Left ventricle myocardium superior (tissue), 1 donor: ENCODE measurements around the gene MAD1L1. TPM values are rescaled to one million over a fixed set of nuclear protein-coding genes. Genes with fewer than 3 reads are reported as not detected.
A peak's percentile ranks its signal among the peaks of the same experiment; 100 is the strongest.
"Not testable (repeated sequence)": the region's sequence is repeated elsewhere in the genome, so short reads cannot be mapped to it uniquely, and the experiment has no call there.

Experiments
- ATAC-seq: fragments of 200-7000 bp; cut with Tn5 transposase; one replicate; pipeline ENCODE4 v1.9.1; 2020; ENCODE audit warnings: mild to moderate bottlenecking, moderate library complexity
- DNase-seq: peaks from one replicate; pipeline ENCODE4 v3.0.0-alpha.2; 2020
- intact Hi-C: fragments of 100-400 bp; cut with micrococcal nuclease; formaldehyde crosslinking; loops from one replicate; pipeline ENCODE4 v1.11.0; 2022
- total RNA-seq: library from RNA; stranded (reverse); fragmentation: NEBNext Ultra II Directional; extraction: Animal tissue kit (Norgen Biotek cat#: 25700); gene quantifications from one replicate; pipeline ENCODE4 v1.2.1, GENCODE V29; 2021
- donor health status: DM: no; HTN: yes; CAD: no; lungs with severe emphysema.

MAD1L1 gene
- total RNA-seq, 1 donor from 2014 or later: 19.1 TPM

- DNase-seq: no peak
- ATAC-seq: no peak
- intact Hi-C loops: no loop called here
Measured at GRCh38 chr7:1930381-1931065, 302.2 kb downstream of the MAD1L1 start.

DNA sequence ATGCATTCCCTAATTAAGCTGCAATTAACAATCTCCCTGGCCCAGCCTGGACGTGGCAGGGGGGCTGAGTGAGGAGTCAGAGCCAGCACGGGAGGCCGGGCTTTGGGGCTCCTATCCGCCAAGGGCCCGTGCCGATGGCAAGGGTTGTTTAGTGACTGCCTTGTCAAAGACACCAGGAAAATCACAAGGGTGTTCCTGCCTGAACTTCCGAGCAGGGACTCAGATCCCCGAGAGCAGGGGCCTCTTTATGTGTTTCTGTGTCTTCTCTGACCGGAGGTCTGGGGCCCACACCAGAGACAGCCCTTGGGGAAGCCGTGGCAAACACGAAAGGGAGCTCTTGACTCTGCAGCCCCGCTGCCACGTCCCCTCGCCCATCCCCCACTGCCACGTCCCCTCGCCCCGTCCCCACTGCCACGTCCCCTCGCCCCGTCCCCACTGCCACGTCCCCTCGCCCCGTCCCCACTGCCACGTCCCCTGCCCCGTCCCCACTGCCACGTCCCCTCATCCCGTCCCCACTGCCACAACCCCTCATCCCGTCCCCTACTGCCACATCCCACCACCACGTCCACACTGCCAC lies 303.3 kb downstream of the MAD1L1 start:
- intact Hi-C loops, ATAC-seq: not testable (repeated sequence)
- peak; percentile 20 for DNase-seq

DNA sequence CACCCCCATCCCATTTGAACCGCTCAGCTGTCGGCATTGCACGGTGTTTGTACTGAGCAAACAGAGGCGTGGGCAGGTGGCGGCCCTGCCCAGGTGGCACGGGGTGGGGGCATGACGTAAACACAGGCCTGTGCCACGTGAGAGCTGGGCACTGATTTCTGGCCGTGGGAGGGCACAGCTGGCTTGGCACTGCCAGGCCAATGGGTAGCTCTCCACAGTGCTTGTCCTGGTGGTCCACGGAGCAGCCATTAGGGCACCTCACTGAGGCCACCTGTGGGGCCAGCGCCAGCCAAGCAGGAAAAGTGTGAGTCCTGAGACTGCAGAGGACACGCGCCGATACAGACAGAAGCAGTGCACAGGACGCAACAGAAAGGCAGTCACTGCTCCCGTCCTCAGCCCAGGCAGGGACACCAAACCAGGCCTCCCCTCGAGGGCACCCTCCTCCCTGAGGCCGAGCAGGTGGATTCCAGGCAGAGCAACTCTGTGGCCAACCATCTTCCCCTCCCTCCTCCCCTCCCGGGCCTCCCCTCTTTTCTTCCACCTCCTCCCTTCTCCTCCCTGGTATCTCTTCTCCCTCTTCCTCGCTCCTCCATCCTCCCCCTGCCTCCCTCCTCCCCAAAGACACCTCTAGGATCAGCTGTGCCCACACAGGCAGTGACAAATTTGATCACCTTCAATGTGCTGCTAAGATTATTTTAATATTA lies 303.9 kb downstream of the MAD1L1 start:
- DNase-seq: peak; percentile 21
- intact Hi-C loops: no loop called here
- no peak for ATAC-seq

DNA sequence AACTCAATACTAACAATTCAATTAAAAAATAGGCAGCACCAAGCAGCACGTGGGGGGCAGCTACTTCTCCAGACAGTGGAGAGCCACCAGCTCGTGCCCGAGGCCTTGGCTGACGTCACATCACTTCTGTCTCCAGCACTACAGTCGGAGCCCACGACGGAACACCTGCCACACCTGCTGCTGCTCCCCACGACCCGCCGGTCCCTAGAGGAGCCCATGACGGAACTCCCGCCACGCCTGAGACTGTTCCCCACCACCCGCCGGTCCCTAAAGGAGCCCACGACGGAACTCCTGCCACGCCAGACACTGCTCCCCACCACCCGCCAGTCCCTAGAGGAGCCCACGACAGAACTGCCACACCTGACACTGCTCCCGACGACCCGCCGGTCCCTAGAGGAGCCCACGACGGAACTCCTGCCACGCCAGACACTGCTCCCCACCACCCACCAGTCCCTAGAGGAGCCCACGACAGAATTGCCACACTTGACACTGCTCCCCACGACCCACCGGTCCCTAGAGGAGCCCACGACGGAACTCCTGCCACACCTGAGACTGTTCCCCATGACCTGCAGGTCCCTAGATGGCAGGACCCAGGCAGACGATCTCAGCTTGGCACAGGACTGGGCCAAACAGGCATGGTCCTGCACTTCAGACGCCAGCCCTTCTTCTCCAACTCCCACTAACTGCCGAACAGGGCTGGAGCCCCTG lies 304.7 kb downstream of the MAD1L1 start:
- intact Hi-C loops: no loop called here
- ATAC-seq (no peak), DNase-seq (peak; percentile 15)

DNA sequence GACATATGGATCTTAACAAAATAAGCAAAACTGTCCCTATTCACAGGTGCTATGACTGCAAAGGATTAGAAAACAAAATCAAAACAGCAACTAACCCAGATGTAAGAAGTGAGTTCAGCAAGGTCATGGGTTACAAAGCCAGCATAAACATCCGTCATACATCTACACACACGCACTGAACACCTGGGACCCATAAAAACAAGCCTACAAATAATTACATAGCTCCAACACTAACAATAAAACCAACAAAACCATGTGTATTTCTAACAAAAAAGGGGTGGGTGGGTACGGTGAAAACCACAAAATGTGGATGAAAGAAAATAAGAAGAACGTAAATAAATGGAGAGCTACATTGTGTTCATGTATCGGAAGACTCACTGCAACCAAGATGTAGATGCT lies 305.8 kb downstream of the MAD1L1 start:
- ATAC-seq (no peak), DNase-seq (no peak)
- intact Hi-C loops: no loop called here

DNA sequence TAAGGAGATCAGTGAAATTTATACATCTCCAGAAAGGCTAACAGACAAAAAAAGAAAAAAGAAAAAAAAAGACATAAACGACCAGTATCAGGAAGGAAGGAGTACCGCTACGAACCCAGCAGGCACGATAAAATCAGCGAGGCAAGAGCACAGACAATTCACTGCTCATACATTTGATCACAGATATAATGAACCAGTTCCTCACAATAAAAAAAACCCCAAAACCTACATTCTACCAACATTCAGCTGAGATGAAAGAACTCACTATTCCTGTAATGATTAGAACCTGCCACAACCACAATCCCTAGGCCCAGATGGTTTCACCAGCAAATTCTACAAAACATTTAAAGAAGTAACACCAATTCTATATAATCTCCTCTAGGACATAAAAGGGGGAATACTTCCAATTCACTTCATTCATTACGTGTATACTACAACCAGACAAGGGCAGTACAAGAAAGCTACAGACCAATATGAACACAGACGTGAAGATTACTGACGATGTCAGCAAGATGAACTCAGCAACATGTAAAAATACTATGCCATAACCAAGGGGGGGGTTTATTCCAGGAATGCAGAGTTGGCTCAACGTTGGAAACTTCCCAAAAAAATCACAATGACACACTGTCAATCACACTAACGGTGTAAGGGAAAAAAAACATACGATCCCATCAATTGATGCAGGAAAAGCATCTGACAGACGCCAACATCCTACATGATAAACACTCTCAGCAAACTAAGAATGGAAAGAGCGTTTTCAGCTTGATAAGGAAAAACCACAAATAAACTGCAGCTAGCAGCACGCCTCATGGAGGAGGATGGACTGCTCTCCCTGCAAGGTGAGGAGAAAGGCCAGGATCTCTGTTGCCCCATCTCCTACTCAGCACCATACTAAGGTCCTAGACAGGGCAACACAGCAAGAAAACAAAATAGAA lies 306.5 kb downstream of the MAD1L1 start:
- ATAC-seq (no peak), DNase-seq (no peak)
- intact Hi-C loops: no loop called here

GRCh38 chr7:1925349-1925748 lies 307.4 kb downstream of the MAD1L1 start:
- ATAC-seq: no peak
- intact Hi-C loops: no loop called here
- DNase-seq: peak; percentile 27

DNA sequence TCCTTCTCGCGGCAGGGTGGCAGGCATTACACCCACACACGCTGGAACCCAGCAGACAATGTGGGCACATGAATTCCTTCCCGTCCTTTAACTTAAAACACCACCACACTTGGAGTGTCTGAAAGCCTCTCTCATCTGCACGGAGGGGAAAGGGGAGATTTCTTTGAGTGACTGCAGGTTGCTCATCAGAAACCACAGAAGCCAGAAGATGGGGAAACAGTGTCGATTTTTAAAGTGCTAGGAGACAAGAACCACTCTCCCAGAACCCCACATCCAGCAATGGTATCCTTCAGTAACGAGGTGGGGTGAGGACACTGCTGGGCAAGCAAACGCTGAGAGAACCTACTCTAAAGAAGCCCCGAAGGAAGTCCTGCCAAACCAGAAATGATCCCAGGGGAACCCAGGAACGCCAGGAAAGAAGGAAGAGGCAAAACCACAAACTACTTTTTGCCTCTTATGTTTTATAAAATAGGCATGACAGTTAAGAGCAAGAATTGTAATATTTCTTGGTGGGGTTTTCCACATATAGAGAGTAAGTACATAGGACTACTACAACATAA lies 308.4 kb downstream of the MAD1L1 start:
- intact Hi-C loops: no loop called here
- ATAC-seq (no peak), DNase-seq (no peak)

DNA sequence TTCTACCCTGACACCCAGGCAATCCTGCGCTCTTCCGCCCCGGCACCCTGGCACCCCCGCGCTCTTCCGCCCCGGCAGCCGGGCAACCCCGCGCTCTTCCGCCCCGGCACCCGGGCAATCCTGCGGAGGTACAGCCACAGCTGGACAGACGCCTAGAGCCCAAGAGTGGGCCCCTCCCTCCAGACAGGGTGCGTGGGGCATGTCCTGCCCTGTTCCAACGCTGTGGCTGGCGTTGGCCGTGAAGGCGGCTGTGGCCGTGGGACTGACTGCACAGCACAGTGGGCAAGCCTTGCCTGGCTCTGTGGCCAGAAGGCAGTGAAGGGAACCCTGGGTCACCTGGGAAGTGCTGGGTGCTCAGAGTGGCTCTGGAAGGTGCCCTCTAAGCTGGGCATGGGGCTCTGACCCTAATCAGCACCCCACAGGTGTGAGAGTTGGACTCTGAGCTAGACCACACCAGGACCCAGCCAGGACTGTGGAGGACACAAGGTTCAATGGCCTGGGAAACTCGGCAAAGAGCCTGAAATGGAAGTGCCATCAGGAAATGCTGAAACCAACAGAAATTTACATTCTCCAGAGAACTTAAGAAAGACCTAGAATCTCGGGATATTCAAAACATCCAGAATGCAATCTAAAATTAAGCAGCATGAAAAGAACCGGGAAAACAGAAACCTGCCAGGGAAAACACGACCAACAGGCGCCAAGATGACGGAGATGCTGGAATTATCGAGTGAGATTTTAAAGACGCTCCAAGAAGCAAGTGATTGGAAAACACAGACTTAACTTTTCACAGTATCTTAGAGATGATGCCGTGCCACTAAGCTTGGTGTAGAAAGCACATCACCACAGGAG lies 309.1 kb downstream of the MAD1L1 start:
- peak; percentile 12 for DNase-seq

DNA sequence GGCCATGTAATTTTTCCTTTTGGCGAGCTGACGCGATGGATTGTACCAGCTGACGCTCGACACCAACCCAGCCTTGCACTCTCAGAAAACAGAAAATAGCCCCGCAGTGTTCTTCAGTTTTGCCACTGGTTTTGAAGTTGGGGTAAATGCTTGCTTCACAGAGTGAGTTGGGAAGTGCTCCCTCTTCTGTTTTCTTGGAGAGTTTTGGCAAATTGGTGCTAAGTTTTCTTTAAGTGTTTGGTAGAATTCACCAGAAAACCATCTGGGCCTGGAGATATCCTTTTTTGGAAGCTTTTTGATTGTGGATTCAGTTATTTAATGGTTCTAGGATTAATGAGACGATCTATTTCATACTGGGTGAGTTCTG lies 309.9 kb downstream of the MAD1L1 start:
- intact Hi-C loops: no loop called here
- ATAC-seq: no peak
- DNase-seq: no peak

More for the DNA sequence above, 309.1 kb downstream of the MAD1L1 start:
- intact Hi-C loops: no loop called here
- no peak for ATAC-seq

DNA sequence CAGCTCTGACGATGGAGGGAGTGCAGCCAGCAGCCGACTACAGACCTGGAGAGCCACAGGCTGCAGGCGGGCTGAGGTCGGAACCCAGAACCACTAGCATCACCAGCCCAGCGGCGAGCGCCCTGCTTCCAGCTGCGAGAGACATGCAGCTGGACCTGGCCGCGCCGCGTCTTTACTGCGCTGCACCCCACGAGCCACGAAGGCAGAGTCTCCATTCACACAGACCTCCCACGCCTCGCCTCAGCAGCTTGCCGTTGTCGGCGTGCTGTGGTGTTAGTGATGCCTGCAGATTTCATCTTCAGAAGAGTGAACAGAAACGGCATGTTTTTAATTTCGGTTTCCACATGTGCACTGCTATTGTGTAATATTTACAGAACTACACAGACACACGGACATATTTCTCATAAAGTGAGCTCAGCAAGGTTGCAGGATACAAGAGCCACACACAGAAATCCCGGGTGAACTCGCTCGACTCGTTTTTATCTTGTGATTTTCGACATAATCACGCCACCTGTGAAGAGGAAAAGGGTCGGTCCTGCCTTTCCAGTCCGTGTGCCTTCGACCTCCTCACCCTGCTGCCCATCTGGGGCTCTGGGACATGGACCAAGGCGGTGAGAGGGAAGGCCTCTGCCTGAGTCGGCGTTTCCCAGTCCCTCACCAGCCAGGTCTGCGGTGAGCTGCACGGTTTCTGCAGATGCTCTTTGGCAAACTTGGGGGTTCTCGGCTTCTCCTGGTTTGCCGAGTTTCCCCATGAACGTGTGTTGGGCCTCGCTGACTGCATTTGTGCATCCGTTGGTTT lies 310.5 kb downstream of the MAD1L1 start:
- ATAC-seq (no peak), DNase-seq (peak; percentile 25)
- intact Hi-C loops: no loop called here

- DNase-seq (peak; percentile 24), ATAC-seq (no peak)
- intact Hi-C loops: no loop called here
Measured at GRCh38 chr7:1920881-1921280, 311.9 kb downstream of the MAD1L1 start.

DNA sequence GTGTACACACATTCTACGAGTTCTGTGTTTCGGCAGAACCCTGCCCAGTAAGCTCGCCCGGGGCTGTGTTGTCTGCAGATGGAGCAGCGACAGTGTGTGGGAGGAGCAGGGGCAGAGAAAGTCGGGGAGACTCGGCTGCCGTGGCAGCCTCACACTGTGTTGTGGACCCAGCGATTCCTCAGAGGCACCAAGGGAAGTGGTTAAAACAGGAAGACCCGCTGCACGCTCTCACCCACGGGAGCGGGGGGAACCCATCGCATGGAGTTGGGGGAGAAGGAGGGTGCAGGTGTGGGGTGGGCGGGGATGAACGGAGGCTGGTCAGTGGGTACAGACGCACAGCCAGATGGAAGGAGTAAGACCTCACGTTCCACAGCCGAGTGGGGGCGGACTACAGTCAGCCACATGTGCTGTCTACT lies 312.5 kb downstream of the MAD1L1 start:
- DNase-seq (peak; percentile 29), ATAC-seq (peak; percentile 13)
- intact Hi-C loops: no loop called here

- DNase-seq (peak; percentile 71), ATAC-seq (peak; percentile 87)
- intact Hi-C loops: no loop called here
Measured at GRCh38 chr7:1919539-1920265, 313.0 kb downstream of the MAD1L1 start.

DNA sequence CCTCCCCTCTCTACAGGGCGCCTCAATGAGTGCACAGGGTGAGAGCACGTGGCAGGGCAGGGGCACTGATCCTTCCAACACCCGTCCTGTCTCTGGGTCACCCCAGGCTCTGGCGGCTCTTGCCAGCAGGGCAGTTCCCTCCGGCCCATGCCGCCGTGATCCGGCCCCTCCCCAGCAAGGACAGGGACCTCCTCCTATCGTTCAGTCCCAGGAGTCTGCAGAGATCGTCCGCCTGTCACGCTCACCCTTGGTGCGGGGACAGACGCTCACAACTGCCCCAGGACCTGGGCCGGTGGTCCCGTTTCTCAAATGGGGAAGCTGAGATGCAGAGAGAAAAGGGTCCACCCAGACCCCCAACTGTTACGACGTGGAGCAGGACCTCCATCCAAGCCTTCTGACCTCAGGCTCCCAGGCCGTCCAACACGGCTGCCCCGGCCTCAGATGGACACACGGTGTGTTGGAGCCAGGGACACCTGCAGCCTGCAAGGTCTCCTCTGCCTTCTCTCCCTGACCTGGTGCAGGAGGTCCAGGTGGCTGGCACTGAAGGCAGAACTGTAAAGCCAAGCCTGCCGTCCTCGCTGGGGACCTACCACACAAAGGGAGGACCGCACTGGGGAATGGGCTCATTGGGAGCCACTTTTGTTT lies 313.7 kb downstream of the MAD1L1 start:
- no peak for ATAC-seq
- intact Hi-C loops: no loop called here
- DNase-seq: peak; percentile 27
